Omental fat pad (tissue), 4 donors: ENCODE data around the gene GAB2. TPM values are rescaled to one million over a fixed set of nuclear protein-coding genes. Genes with fewer than 3 reads are reported as not detected.

Experiments used
- ATAC-seq: fragments of 150-250 bp; one replicate; pipeline ENCODE4 v1.9.1; 2016; ENCODE audit warnings: mild to moderate bottlenecking, moderate library complexity; ENCODE audit not compliant: low FRiP score
- DNase-seq: peaks from one replicate; pipeline ENCODE4 v3.0.0-alpha.2; 2019; ENCODE audit warnings: low spot score
- total RNA-seq, 4 donors: library from RNA; depleted of rRNA; stranded (reverse); fragments of >200 nt; gene quantifications; one replicate each; pipeline ENCODE4 v1.1.0, GENCODE V29; 2016
- TF ChIP-seq, protein P1 (sequence below), 3 donors: fragments of 450-650 bp; IDR thresholded peaks; one replicate each; pipeline ENCODE4 v1.5.1; 2016 to 2017; ENCODE audit warnings: antibody characterized with exemption in 3 of 3, mild to moderate bottlenecking in 3 of 3, moderate library complexity in 2 of 3

The GAB2 gene
- total RNA-seq, 4 donors from 2014 or later, result 25.3 to 97.7 (median 36.1) TPM

DNA sequence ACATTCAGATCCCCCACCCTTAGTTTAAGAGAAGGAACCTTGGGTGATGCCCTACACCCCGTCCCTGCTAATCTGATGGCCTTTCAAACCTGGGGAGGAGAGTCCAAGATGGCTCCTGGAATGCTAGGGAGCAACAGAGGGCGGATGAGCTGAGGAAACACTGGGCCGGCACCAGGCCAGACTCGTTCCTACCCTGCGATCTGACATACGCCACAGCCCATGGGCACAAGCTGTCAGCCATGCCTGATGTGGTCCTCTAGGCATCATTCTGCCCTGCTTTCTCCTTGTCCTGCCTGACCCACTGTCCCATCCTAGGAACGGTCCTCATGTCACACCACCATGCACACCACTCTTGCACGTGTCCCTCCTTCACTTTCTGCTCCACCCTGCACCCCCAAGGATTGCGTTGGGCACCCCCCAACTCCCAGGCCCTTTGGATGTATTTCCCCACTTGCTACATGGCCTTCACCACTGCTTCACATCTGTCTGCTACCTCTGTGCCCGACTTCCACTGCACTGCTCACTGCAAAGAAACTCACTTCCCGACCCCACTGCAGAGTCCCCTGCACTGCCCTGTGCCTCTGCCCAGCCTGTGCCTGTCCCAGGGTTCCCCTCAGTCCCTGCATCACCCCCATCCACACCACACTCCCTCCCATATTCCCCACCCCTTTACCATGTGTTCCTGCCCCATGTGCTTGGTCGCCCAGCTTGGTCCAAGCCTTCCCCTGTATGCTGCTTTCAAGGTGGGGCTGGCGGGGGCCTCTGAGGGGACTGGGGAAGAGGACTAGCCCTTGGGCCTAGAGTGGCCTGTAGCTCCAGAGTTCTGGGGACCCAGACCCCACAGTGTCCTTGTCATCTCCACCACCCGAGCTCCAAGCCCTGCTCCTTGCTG is 199.7 kb downstream of the GAB2 start:
- ATAC-seq (no peak), DNase-seq (no peak)
- TF ChIP-seq, protein P1, sequence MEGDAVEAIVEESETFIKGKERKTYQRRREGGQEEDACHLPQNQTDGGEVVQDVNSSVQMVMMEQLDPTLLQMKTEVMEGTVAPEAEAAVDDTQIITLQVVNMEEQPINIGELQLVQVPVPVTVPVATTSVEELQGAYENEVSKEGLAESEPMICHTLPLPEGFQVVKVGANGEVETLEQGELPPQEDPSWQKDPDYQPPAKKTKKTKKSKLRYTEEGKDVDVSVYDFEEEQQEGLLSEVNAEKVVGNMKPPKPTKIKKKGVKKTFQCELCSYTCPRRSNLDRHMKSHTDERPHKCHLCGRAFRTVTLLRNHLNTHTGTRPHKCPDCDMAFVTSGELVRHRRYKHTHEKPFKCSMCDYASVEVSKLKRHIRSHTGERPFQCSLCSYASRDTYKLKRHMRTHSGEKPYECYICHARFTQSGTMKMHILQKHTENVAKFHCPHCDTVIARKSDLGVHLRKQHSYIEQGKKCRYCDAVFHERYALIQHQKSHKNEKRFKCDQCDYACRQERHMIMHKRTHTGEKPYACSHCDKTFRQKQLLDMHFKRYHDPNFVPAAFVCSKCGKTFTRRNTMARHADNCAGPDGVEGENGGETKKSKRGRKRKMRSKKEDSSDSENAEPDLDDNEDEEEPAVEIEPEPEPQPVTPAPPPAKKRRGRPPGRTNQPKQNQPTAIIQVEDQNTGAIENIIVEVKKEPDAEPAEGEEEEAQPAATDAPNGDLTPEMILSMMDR (IDR thresholded peaks at IDR 0.05), result no peak

DNA sequence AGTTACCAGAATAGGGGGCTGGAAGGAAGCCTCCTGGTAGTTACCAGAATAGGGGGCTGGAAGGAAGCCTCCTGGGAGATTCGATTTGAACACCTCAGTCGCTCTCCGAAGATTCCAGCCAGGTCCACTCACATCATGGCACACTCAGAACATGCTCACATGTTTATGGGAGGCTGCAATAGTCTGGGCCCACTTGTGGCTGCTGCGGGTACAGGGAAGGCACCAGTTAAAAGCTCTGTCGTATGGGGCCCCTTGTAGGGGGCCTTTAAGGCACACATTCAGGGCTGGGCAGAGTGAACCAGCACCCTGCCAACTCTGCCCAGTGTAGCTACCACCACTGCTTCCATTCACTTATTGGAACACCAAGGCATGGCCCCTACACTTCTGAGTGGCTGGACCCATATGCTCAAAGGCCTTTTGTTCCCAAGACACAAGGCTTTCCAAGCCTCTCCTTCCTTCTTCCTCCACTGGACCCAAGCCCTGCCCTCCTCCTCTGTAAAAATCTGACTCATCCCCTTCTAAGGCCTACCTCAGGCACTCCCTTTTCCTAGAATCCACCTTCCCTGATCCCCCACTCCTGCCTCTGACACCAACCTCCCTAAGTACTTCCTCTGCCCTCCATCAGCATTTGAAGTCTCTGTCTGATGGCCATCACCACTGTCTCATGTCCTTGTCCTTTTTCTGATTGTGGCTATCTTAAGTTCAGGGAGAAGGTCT is 200.9 kb downstream of the GAB2 start:
- DNase-seq (no peak), ATAC-seq (peak; percentile 31)
- TF ChIP-seq, protein P1 (IDR thresholded peaks at IDR 0.05), result no peak

DNA sequence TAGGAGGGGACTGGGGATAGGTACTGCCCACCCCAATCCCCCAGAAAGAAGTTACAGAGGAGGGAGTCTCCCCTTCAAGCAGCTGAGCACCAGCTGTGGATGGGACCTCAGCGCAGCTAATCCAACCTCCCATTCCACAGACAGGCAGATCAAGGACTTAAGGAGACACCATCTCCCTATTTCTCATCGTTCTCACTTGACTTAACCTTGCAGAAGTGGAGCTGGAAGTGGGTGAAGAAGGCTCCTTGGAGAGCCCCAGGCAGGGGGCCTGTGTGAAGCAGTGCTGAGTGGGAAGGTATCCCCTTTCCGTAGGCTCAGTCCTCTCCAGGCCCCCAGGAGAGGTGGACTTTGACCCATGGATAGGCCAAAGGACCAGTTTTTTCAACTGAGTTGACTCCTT is 201.6 kb downstream of the GAB2 start:
- ATAC-seq (no peak), DNase-seq (no peak)
- TF ChIP-seq, protein P1 (IDR thresholded peaks at IDR 0.05), result no peak

DNA sequence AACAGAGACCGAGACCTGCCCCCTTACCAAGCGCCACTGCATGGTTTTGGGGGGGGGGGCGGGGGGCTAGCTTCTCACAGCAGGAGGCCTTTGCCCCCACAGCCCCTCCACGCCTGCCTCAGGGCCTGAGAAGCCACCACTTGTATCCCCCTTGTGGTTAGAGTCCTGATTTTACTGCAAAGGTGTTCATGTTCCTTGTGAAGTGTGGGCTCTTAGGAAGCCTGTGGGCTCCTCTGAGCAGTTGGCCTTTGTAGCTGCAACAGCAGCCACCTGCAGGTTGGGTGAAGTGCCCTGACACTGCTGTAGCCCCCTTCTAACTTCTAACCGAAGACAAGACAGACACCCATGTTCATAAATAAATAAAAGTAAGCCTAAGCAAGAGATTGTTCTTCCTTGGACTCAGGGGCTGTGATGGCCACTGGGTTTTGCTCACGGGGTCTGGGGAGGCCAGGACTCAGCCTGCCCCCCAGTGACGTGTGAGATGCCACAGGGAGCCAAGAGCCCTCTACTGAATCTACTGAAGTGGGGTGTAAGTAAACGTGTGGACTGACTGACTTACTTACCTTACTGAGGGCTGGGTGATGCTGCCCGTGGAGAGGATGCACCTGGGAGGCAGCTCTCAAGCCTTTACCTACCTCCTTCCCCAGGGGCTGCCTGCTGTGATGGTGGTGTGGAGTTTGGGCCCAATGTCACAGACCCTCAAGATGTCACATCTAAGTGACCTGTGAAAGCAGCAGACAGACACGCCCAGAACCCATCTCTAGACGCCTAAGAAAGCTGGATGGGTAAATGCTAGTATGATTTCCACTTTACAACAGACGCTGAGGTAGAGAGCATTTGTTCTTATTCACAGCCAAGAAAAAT is 203.1 kb downstream of the GAB2 start:
- DNase-seq (no peak), ATAC-seq (no peak)
- TF ChIP-seq, protein P1 (IDR thresholded peaks at IDR 0.05), result no peak

DNA sequence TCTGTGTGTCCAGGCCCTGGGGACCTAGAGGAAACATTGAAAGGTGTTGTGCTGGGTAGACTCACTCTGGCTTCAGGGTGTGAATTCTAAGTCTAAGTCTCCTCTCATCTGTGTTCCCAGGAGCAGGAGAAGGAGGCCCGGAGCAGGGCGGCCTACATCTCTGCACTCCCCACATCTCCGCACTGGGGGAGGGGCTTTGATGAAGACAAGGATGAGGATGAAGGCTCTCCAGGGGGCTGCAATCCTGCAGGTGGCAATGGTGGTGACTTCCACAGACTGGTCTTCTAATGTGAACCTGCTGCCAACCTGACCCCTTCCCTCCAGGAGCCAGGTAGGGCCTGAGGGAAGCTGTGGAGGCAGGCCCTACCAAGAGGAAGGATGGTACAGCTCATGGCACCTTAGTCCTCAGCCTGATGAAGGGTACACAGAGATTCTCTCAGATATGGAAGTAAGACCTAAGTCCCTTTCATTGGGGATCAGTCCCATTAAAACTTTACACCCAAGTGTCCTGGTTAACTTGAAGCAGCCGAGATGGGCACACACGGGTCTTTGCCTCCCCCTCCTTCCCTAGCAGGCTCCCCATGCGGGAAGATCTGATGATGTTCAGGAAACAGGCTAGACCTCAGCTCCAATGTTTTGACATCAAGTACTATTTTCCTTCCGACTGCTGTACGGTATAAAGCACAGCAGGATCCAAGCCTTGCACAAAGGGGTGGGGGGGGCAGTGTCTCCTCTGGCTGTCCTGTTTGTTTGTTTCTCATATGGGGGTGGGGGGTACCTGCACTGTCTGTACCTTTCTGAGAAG is 203.9 kb downstream of the GAB2 start:
- DNase-seq (no peak), ATAC-seq (no peak)
- TF ChIP-seq, protein P1 (IDR thresholded peaks at IDR 0.05), result no peak
